ENCODE data around the gene RET. TPM values are rescaled to one million over a fixed set of nuclear protein-coding genes. Genes with fewer than 3 reads are reported as not detected.

Gene RET
- total RNA-seq, 3 donors from 2014 or later (not counting 1 experiment from before 2014, with no cell fraction given), result 0.16 TPM; not detected in 2

- 0% methylated on average over 3 of the region's 3 CpGs for WGBS (ENCODE audit: insufficient coverage)
- no peaks in the 10 kb centered on the region for H3K36me3 ChIP-seq (ENCODE audit: control insufficient read depth, insufficient read depth, low read length)
- ATAC-seq, result peak; percentile 95 to 99 (median 97)
- H3K27ac Mint-ChIP-seq, result peak overlapping the region; percentile 90 to 95
- H3K4me1 Mint-ChIP-seq, result peaks cover 25 to 34% of the 10 kb centered on the region in 2 donors
- H3K4me3 Mint-ChIP-seq, result peak overlapping the region; percentile 76
- no peaks in the 10 kb centered on the region for H3K27me3 Mint-ChIP-seq (ENCODE audit: low read depth in 2 of 2)
- H3K36me3 Mint-ChIP-seq, result no peaks in the 10 kb centered on the region
- DNase-seq, result peak; percentile 61 to 71
- H3K27ac ChIP-seq (ENCODE audit: low read length), result peak overlapping the region; percentile 75
- no peaks in the 10 kb centered on the region for H3K9me3 Mint-ChIP-seq
- H3K27me3 ChIP-seq (ENCODE audit: control insufficient read depth, insufficient read depth, low read length), result no peaks in the 10 kb centered on the region
- H3K4me1 ChIP-seq (ENCODE audit: control insufficient read depth, insufficient read depth, low read length), result peaks cover 34% of the 10 kb centered on the region
- intact Hi-C loops (cut with micrococcal nuclease), result loop anchor here (1.0 to 2.0 kb wide), 2 partner anchors 16 to 17 kb away; partner anchors contain the start of gene CSGALNACT2
- TF ChIP-seq CTCF (IDR thresholded peaks at IDR 0.05), result no peak
- no peak overlapping the region for H3K4me3 ChIP-seq (ENCODE audit: low read length)
- H3K9me3 ChIP-seq (ENCODE audit: control insufficient read depth, insufficient read depth, low read length), result no peaks in the 10 kb centered on the region
These were observed 44.1 kb downstream of the RET start for GRCh38 chr10:43120929-43121314.

GRCh38 chr10:43121444-43121843, 44.6 kb downstream of the RET start:
- peak in 1 of 2 donors; percentile 33 for DNase-seq
- H3K4me3 ChIP-seq (ENCODE audit: low read length), result no peak overlapping the region

GRCh38 chr10:43122096-43122495, 45.2 kb downstream of the RET start:
- DNase-seq (no peak), ATAC-seq (no peak)
- H3K27me3 ChIP-seq (ENCODE audit: control insufficient read depth, insufficient read depth, low read length), result no peaks in the 10 kb centered on the region
- H3K4me3 ChIP-seq (ENCODE audit: low read length), result no peak overlapping the region
- Mint-ChIP-seq H3K4me3 (peak overlapping the region; percentile 76), H3K27ac (peak overlapping the region; percentile 90 to 95), H3K9me3 (no peaks in the 10 kb centered on the region), H3K4me1 (peaks cover 32 to 41% of the 10 kb centered on the region in 2 donors), H3K27me3 (ENCODE audit: low read depth in 2 of 2) (no peaks in the 10 kb centered on the region), H3K36me3 (no peaks in the 10 kb centered on the region)
- no peaks in the 10 kb centered on the region for H3K36me3 ChIP-seq (ENCODE audit: control insufficient read depth, insufficient read depth, low read length)
- no peak for TF ChIP-seq CTCF (IDR thresholded peaks at IDR 0.05)
- intact Hi-C loops (cut with micrococcal nuclease), result no loop called here
- H3K27ac ChIP-seq (ENCODE audit: low read length), result peak overlapping the region; percentile 75
- H3K4me1 ChIP-seq (ENCODE audit: control insufficient read depth, insufficient read depth, low read length), result peaks cover 44% of the 10 kb centered on the region
- WGBS (ENCODE audit: insufficient coverage), result 79% methylated on average over 4 of the region's 4 CpGs
- H3K9me3 ChIP-seq (ENCODE audit: control insufficient read depth, insufficient read depth, low read length), result no peaks in the 10 kb centered on the region

More at GRCh38 chr10:43121444-43121843, 44.6 kb downstream of the RET start:
- H3K27me3 Mint-ChIP-seq (ENCODE audit: low read depth in 2 of 2), result no peaks in the 10 kb centered on the region
- no peaks in the 10 kb centered on the region for H3K27me3 ChIP-seq (ENCODE audit: control insufficient read depth, insufficient read depth, low read length)
- H3K4me3 Mint-ChIP-seq, result peak overlapping the region; percentile 76
- peaks cover 25 to 34% of the 10 kb centered on the region in 2 donors for H3K4me1 Mint-ChIP-seq
- no peak for TF ChIP-seq CTCF (IDR thresholded peaks at IDR 0.05)
- no peaks in the 10 kb centered on the region for H3K9me3 Mint-ChIP-seq
- no peaks in the 10 kb centered on the region for H3K9me3 ChIP-seq (ENCODE audit: control insufficient read depth, insufficient read depth, low read length)
- no peaks in the 10 kb centered on the region for H3K36me3 ChIP-seq (ENCODE audit: control insufficient read depth, insufficient read depth, low read length)
- peak overlapping the region; percentile 90 to 95 for H3K27ac Mint-ChIP-seq
- WGBS (ENCODE audit: insufficient coverage), result 58% methylated on average over 1 of the region's 1 CpG
- H3K36me3 Mint-ChIP-seq, result no peaks in the 10 kb centered on the region
- intact Hi-C loops (cut with micrococcal nuclease), result loop anchor here (2.0 kb wide), 1 partner anchor 17 kb away; no protein-coding TSS in a partner anchor
- peak overlapping the region; percentile 75 for H3K27ac ChIP-seq (ENCODE audit: low read length)
- peak in 1 of 3 donors; percentile 10 for ATAC-seq
- H3K4me1 ChIP-seq (ENCODE audit: control insufficient read depth, insufficient read depth, low read length), result peaks cover 39% of the 10 kb centered on the region

- peak overlapping the region; percentile 90 to 95 for H3K27ac Mint-ChIP-seq
- intact Hi-C loops (cut with micrococcal nuclease), result no loop called here
- DNase-seq (no peak), ATAC-seq (no peak)
- H3K36me3 ChIP-seq (ENCODE audit: control insufficient read depth, insufficient read depth, low read length), result no peaks in the 10 kb centered on the region
- H3K4me3 ChIP-seq (ENCODE audit: low read length), result no peak overlapping the region
- H3K27me3 Mint-ChIP-seq (ENCODE audit: low read depth in 2 of 2), result no peaks in the 10 kb centered on the region
- peaks cover 50% of the 10 kb centered on the region for H3K4me1 ChIP-seq (ENCODE audit: control insufficient read depth, insufficient read depth, low read length)
- no peaks in the 10 kb centered on the region for H3K9me3 Mint-ChIP-seq
- no peak overlapping the region for H3K4me3 Mint-ChIP-seq
- no peak overlapping the region for H3K27ac ChIP-seq (ENCODE audit: low read length)
- TF ChIP-seq CTCF (IDR thresholded peaks at IDR 0.05), result no peak
- no peaks in the 10 kb centered on the region for H3K27me3 ChIP-seq (ENCODE audit: control insufficient read depth, insufficient read depth, low read length)
- H3K4me1 Mint-ChIP-seq, result peaks cover 39 to 48% of the 10 kb centered on the region in 2 donors
- H3K36me3 Mint-ChIP-seq, result no peaks in the 10 kb centered on the region
- H3K9me3 ChIP-seq (ENCODE audit: control insufficient read depth, insufficient read depth, low read length), result no peaks in the 10 kb centered on the region
- 96% methylated on average over 7 of the region's 7 CpGs for WGBS (ENCODE audit: insufficient coverage)
These were observed 46.0 kb downstream of the RET start for GRCh38 chr10:43122826-43123225.
